Heart left ventricle (tissue), 16 donors: ENCODE measurements around the gene MPDZ. TPM values are rescaled to one million over a fixed set of nuclear protein-coding genes. Genes with fewer than 3 reads are reported as not detected.
A peak's percentile ranks its signal among the peaks of the same experiment; 100 is the strongest.

Experiments used
- ATAC-seq, 4 donors: fragments of 200-7000 bp; cut with Tn5 transposase; one replicate each; pipeline ENCODE4 v1.9.1; 2020 to 2022; ENCODE audit warnings: moderate library complexity in 4 of 4, mild to moderate bottlenecking in 3 of 4, moderate number of reproducible peaks in 1 of 4
- DNase-seq, 5 donors: peaks; one replicate each; pipeline ENCODE4 v3.0.0-alpha.2; 2020
- H3K27ac ChIP-seq, 12 donors: fragments of 200-600 bp; sonication (generic) in 4 of 12; one replicate each; pipeline versions ENCODE4 v1.5.0 to v1.8.0; 2016 to 2022; ENCODE audit warnings: mild to moderate bottlenecking in 2 of 12
- H3K27me3 ChIP-seq, 9 donors: fragments of 200-600 bp; sonication (generic) in 2 of 9; one replicate each; pipeline versions ENCODE4 v1.5.1 to v1.8.0; 2016 to 2022; ENCODE audit warnings: mild to moderate bottlenecking in 3 of 9
- H3K36me3 ChIP-seq, 9 donors: fragments of 200-600 bp; sonication (generic) in 2 of 9; one replicate each; pipeline versions ENCODE4 v1.5.0 to v1.8.0; 2018 to 2022; ENCODE audit warnings: mild to moderate bottlenecking in 2 of 9
- H3K4me1 ChIP-seq, 12 donors: fragments of 200-600 bp; sonication (generic) in 4 of 12; one replicate each; pipeline versions ENCODE4 v1.5.0 to v1.8.0; 2016 to 2022; ENCODE audit warnings: mild to moderate bottlenecking in 3 of 12
- H3K4me3 ChIP-seq, 12 donors: fragments of 200-600 bp; sonication (generic) in 4 of 12; one replicate each; pipeline versions ENCODE4 v1.5.0 to v1.8.0; 2017 to 2022; ENCODE audit warnings: mild to moderate bottlenecking in 9 of 12, moderate library complexity in 4 of 12
- H3K9me3 ChIP-seq, 12 donors: fragments of 200-600 bp; sonication (generic) in 4 of 12; one replicate each; pipeline versions ENCODE4 v1.5.0 to v1.8.0; 2016 to 2022; ENCODE audit warnings: mild to moderate bottlenecking in 1 of 12
- CTCF ChIP-seq, 12 donors: fragments of 200-600 bp; sonication (generic) in 4 of 12; IDR thresholded peaks; one replicate each; pipeline versions ENCODE4 v1.5.0 to v1.8.0; 2018 to 2022; ENCODE audit warnings: antibody characterized with exemption in 12 of 12, mild to moderate bottlenecking in 5 of 12
- POLR2A ChIP-seq, 2 donors: fragments of 450-650 bp; IDR thresholded peaks; one replicate each; pipeline ENCODE4 v1.6.1; 2017; ENCODE audit warnings: antibody characterized with exemption in 2 of 2, mild to moderate bottlenecking in 2 of 2, moderate library complexity in 2 of 2
- WGBS, 4 donors: extraction: QIAGEN DNeasy Blood & Tissue Kit in 2 of 4; methylation state at CpG; one replicate each; pipeline versions ENCODE4 v1.1.5 to v1.1.7; 2013 to 2018; 5-methylcytosine and 5-hydroxymethylcytosine counted together
- intact Hi-C, 10 donors: fragments of 100-400 bp; cut with DNase I; formaldehyde crosslinking; loops; one replicate each; pipeline versions ENCODE4 v1.11.1 to v1.14.2; 2022
- polyA plus RNA-seq, 2 donors: library from polyadenylated mRNA; stranded (reverse); fragments of 200-250 nt; gene quantifications; one replicate each; pipeline ENCODE4 v1.2.3, GENCODE V29; 2013
- total RNA-seq, 9 donors: library from RNA; depleted of rRNA in 2 of 9; stranded (reverse); fragments of >200 nt in 2 of 9; fragmentation: NEBNext Ultra II Directional in 3 of 9; extraction: Animal tissue kit (Norgen Biotek cat#: 25700) in 3 of 9; gene quantifications; one replicate each; pipeline versions ENCODE4 v1.1.0 to v1.2.4, GENCODE V29; 2016 to 2023
- donor health status: ischemic (EF 13 %, LVEDD 7.1; RV severe dilation, severe dysfunction).
- donor health status: healthy with polysubstance abuse.
- donor health status: DM: no; HTN: yes; CAD: no.
- donor health status: DM: no; HTN: no; CAD: no.
- donor health status: ischemic (EF 25% LVEDD 6.9; RV normal size, moderate dysfunction).
- donor health status: ischemic (EF 25% LVEDD 5.7; RV mildly dilated, moderate dysfunction).
- donor health status: healthy.
- donor health status: DM: yes; HTN: yes; CAD: no.
- donor health status: ischemic (EF 35%, LVEDD 5.7; RV mildly dilated, moderate dysfunction).
- donor health status: nonischemic (EF 11% LVEDD 7.7; RV severe dilation, severe dysfunction).
- donor health status: DM: yes; HTN: yes; CAD: no.
- donor health status: PGD.
- donor health status: ischemic (EF 29% LVEDD 5.4; RV normal size, mild dysfunction).
- donor health status: nonischemic (EF 23%, LVEDD 6.1; RV moderate dilation, normal function).

Gene MPDZ
- total and polyA plus RNA-seq, 11 donors = 19.5 to 106 (median 64.8) TPM

GRCh38 chr9:13209498-13209897, 70.0 kb downstream of the MPDZ start:
- TF ChIP-seq CTCF (IDR thresholded peaks at IDR 0.05) (no peak), POLR2A (IDR thresholded peaks at IDR 0.05) (no peak)
- DNase-seq (no peak), ATAC-seq (peak in 1 of 4 donors; percentile 61)
- Histone ChIP-seq H3K27ac (peak overlapping the region in 7 of 12 donors; percentile 4 to 40 (median 17)), H3K4me3 (no peak overlapping the region), H3K4me1 (peaks cover 0 to 26% (median 9%) of the 10 kb centered on the region in 12 donors), H3K27me3 (no peaks in the 10 kb centered on the region), H3K9me3 (no peaks in the 10 kb centered on the region), H3K36me3 (peaks cover 0 to 51% (median 11%) of the 10 kb centered on the region in 9 donors)
- WGBS, 4 donors = 35 to 44% (median 37%) methylated on average over 3 of the region's 3 CpGs
- intact Hi-C loops = loop anchor here in 2 of 10 donors (5.0 kb wide), 1 partner anchor 68 kb away; the partner anchor contains the start of gene MPDZ (in 2 of the 2)

- H3K36me3 ChIP-seq = peaks cover 0 to 59% (median 29%) of the 10 kb centered on the region in 9 donors
- TF ChIP-seq POLR2A (IDR thresholded peaks at IDR 0.05) (no peak), CTCF (IDR thresholded peaks at IDR 0.05) (no peak)
- 93 to 94% (median 93%) methylated on average over 3 of the region's 3 CpGs for WGBS, 4 donors
- DNase-seq (no peak), ATAC-seq (no peak)
- H3K27me3 ChIP-seq = no peaks in the 10 kb centered on the region
- H3K4me1 ChIP-seq = peaks cover 0 to 26% (median 9%) of the 10 kb centered on the region in 12 donors
- intact Hi-C loops = loop anchor here in 2 of 10 donors (5.0 kb wide), 1 partner anchor 71 kb away; the partner anchor contains the start of gene MPDZ (in 2 of the 2)
- no peaks in the 10 kb centered on the region for H3K9me3 ChIP-seq
- H3K4me3 ChIP-seq = no peak overlapping the region
- H3K27ac ChIP-seq = no peak overlapping the region
These were observed 73.7 kb downstream of the MPDZ start for GRCh38 chr9:13205824-13206223.

GRCh38 chr9:13190040-13190439, 89.5 kb downstream of the MPDZ start:
- H3K27ac ChIP-seq = no peak overlapping the region
- no peak overlapping the region for H3K4me3 ChIP-seq
- 66 to 76% (median 72%) methylated on average over 4 of the region's 4 CpGs for WGBS, 4 donors
- DNase-seq (no peak), ATAC-seq (no peak)
- TF ChIP-seq POLR2A (IDR thresholded peaks at IDR 0.05) (no peak), CTCF (IDR thresholded peaks at IDR 0.05) (no peak)
- intact Hi-C loops = no loop called here
- no peaks in the 10 kb centered on the region for H3K9me3 ChIP-seq
- no peaks in the 10 kb centered on the region for H3K27me3 ChIP-seq
- H3K36me3 ChIP-seq = peaks cover 0 to 100% (median 70%) of the 10 kb centered on the region in 9 donors
- H3K4me1 ChIP-seq = no peaks in the 10 kb centered on the region

- Histone ChIP-seq H3K27me3 (no peaks in the 10 kb centered on the region), H3K27ac (no peak overlapping the region), H3K9me3 (no peaks in the 10 kb centered on the region), H3K36me3 (peaks cover 0 to 100% (median 67%) of the 10 kb centered on the region in 9 donors), H3K4me3 (no peak overlapping the region), H3K4me1 (no peaks in the 10 kb centered on the region)
- intact Hi-C loops = loop anchor here in 1 of 10 donors (5.0 kb wide), 1 partner anchor 52 kb away; no protein-coding TSS in a partner anchor
- no peak for TF ChIP-seq CTCF (IDR thresholded peaks at IDR 0.05)
- TF ChIP-seq POLR2A (IDR thresholded peaks at IDR 0.05) = no peak
- DNase-seq (no peak), ATAC-seq (no peak)
These were observed 90.1 kb downstream of the MPDZ start for GRCh38 chr9:13189362-13189761.
